HG03457 (cell line): ENCODE results near the gene MPV17L2.
"Not testable (repeated sequence)": the region's sequence is repeated elsewhere in the genome, so short reads cannot be mapped to it uniquely, and the experiment has no call there.

Experiments
- ATAC-seq: cut with Tn5 transposase; IDR thresholded peaks from one replicate; pipeline ENCODE4 v1.9.1; 2021; ENCODE audit warnings: moderate number of reproducible peaks; ENCODE audit not compliant: unreplicated experiment

The MPV17L2 gene

DNA sequence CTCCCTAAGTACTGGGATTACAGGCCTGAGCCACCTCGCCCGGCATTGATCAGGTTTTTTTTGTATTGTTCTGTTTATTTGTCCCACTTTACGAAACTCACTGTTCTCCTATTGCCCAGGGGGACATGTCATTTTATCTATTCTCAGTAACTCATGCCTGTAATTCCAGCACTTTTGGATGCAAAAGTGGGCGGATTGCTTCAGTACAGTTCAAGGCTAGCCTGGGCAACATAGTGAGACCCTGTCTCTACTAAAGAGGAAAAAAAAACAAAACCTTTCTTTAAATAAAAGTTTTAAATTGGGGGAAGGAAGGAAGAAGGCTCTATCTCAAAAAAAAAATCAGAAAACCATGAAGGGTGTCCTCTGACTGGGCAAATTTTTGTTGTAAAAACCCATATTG lies 2.7 kb upstream of the MPV17L2 start:
- ATAC-seq = no peak

DNA sequence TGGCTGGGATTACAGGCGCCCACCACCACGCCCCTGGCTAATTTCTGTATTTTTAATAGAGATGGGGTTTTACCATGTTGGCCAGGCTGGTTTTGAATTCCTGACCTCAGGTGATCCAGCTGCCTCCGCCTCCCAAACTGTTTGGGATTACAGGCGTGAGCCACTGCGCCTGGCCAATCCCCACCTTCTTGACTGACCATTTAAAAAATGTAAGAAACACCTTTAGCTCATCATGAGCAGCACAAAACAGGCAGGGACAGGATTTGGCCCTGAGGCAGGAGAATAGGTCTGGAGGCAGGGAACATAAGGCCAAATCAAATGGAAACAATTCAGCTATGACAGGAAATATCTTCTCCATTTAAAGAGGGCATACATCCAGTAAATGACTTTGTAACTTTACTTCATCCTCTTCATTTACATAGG lies 1.4 kb upstream of the MPV17L2 start:
- no peak for ATAC-seq

DNA sequence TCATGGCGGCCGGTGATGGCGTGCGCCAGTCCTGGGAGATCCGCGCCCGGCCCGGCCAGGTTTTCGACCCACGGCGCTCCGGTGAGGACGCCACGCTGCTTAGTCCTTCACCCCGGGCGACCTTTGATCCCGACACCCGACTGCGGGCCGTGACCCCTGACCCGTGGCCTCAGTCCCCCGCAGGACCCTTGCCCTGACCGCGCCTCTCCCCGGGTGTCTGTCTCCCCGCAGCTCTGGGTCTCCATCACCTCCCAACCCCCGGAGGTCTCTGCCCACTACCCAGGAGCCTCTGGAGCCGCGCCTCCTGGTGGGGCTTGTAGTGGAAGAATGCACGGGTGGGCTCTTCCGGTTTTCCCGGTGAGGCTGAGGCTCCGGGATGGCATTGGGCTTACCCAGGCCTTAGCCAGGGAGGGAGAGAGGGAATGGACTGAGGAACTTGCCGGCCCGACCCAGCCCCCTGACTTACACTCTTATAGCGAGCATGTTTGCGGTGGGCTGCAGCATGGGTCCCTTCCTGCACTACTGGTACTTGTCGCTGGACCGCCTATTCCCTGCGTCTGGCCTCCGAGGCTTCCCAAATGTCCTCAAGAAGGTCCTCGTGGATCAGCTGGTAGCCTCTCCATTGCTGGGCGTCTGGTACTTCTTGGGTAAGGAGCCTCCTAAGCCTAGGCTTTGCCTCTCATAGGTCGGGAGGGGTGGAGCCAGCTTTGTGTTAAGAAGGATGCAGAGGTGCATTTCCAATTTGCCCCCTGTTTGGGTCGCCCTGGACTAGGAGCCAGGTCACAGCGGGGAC lies 566 bp downstream of the MPV17L2 start:
- no peak for ATAC-seq

DNA sequence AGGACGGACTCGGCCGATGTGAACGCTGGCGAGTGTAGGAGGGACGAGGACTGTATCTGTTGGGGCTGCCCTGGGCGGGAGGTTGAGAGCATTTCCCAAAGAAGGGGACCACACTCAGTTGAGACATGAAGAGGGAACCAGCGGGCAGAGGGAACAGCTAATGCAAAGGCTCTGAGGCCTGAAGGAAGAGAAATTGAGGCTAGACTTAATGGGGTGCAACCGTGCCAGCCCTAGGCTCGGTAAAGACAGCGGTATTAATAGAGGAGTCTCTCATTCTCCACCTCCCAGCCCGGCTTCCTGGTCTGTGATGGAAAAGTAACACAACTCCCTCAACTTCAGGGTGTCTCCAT lies 1.1 kb downstream of the MPV17L2 start:
- no peak for ATAC-seq

- ATAC-seq = no peak
Measured at GRCh38 chr19:18194554-18195238, 1.7 kb downstream of the MPV17L2 start.

GRCh38 chr19:18196511-18196845 lies 3.5 kb downstream of the MPV17L2 start:
- no peak for ATAC-seq

GRCh38 chr19:18197306-18197705 lies 4.3 kb downstream of the MPV17L2 start:
- no peak for ATAC-seq

DNA sequence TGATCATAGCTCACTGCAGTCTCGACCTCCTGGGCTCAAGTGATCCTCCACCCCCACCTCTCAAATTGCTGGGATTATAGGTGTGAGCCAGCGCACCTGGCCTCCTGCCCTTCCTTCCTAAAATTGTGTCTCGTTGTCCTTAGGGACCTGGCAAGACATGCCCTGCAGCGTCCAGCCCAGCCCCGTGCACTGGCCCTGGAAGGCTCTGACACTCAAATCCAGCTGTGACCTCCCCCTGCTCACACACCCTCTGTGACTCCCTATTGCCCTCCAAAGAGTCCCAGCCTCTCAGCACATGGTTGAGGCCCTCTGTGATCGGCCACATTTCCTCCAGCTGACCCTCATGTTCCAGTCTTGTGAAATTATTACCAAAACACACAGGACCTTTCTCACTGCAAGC lies 4.9 kb downstream of the MPV17L2 start:
- ATAC-seq = no peak

DNA sequence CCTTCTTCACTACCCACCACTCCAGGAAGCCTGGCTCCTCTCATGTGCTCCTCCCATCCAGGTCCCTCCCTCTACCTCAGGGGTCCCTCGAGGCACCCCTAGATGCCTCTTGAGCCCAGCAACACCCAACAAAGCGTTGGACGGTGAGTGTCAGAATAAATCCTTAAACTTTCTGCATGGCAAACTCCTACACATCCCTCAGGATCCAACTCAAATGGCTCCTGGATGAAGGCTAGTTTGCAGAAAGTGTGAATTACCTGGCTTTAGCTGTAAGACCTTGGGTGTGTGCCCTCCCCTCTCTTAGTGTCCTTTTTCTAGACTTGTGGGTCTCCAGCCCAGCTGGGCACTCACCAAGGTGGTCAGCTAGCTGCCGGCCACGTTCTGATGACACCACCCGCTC lies 5.4 kb downstream of the MPV17L2 start:
- ATAC-seq = no peak

DNA sequence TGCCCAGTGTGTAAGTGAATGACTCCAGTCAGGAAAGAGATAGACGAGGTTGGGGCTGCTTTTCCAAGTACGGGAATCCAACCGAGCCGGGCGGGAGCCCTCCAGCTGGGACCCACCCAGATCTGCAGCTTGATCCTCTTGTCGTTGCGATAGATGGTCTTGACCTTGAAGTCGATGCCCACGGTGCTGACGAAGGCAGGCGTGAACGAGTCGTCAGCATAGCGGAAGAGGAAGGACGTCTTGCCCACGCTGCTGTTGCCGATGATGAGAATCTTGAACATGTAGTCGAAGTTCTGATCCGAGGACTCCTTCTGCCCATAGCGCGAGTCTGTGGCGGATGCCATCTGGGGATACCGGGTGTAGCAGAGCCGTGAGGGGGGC lies 9.4 kb downstream of the MPV17L2 start:
- ATAC-seq = no peak

DNA sequence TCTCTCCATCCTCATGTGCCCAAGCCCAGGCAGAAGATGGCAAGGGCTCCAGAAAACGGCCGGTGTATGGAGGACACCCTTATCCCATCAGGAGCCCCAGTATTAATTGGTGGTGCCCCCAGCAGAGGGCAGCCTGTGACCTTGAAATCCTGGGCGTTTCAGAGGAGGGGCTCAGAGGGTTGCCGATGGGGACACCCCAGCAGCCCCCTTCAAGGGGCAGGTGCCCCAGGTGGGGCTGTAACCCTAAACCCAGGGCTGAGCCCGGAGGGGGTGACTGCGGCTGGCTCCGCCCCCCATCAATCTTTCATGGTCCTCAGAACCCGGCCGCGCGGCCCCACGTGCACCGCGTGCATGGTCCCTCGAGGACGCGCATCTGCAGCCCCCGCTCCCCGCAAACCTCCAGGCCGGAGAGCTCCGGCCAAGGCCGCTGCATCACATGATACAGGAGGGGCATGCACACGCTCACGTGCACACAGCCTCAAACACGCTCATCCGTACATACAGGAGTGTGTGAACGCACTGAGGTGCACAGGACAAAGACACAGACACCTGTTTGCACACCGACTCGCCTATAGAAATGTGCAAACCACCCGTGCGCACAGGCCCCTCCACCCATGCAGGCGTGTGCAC lies 9.9 kb downstream of the MPV17L2 start:
- ATAC-seq = no peak

- no peak for ATAC-seq
Measured at GRCh38 chr19:18203408-18203862, 10.4 kb downstream of the MPV17L2 start.

- ATAC-seq = peak; percentile 84
Measured at GRCh38 chr19:18203863-18204393, 10.9 kb downstream of the MPV17L2 start, which contains the start of gene RAB3A. TSS of gene RAB3A (minus strand) at chr19:18204042. CDS start at chr19:18202740, 1,302 bp downstream.

- ATAC-seq = no peak
Measured at GRCh38 chr19:18204394-18205199, 11.6 kb downstream of the MPV17L2 start.

DNA sequence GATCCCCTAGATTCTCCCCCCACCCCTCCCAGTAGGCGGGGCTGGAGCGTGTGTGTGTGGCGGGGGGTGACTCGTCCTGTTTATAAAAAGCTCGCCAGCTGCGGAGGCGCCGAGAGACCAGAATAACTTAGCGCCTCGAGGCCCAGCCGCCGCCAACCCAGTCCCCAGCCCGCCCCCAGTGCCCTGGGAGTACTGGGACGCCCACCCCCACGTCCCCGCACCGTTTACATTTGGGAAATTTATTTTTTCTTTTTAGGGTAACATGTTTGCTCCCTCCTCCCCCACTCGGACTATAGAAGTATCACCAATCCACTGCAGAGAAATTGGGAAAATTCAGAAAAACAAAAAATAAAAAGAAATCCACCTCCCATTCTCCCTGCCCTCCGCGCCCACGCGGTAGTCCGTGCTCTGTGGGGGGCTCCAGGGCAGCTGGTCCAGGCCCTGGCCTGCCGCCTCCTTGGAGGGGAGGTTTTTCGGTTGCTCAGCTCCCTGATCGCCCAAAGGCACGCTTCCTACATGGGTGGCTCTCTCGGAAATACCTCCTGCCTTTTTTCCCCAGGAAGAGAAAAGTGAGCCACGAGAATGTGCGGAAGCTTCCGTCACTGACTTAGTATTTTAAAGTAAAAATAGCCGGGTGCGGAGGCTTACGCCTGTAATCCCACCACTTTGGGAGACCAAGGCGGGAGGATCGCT lies 12.3 kb downstream of the MPV17L2 start:
- no peak for ATAC-seq

- no peak for ATAC-seq
Measured at GRCh38 chr19:18206018-18206417, 13.0 kb downstream of the MPV17L2 start.

GRCh38 chr19:18208098-18208951 lies 15.3 kb downstream of the MPV17L2 start:
- no peak for ATAC-seq

- ATAC-seq = not testable (repeated sequence)
Measured at GRCh38 chr19:18209912-18210311, 16.9 kb downstream of the MPV17L2 start.

- no peak for ATAC-seq
Measured at GRCh38 chr19:18211683-18212082, 18.7 kb downstream of the MPV17L2 start.
